Chondrocyte (in vitro differentiated cells): ENCODE measurements around the gene LILRA5. TPM values are rescaled to one million over a fixed set of nuclear protein-coding genes. Genes with fewer than 3 reads are reported as not detected.

Experiments
- DNase-seq: peaks from one replicate; pipeline ENCODE4 v3.0.0; 2021; ENCODE audit warnings: mixed read lengths, low spot score
- H3K27ac Mint-ChIP-seq: one replicate; pipeline ENCODE4 v1.8.0; 2021; ENCODE audit warnings: mild to moderate bottlenecking, moderate library complexity, mixed read lengths; ENCODE audit not compliant: unreplicated experiment
- H3K27me3 Mint-ChIP-seq: 2 replicates; pipeline ENCODE4 v1.8.0; 2021; ENCODE audit warnings: low read depth, mixed read lengths
- H3K36me3 Mint-ChIP-seq: 2 replicates; pipeline ENCODE4 v1.8.0; 2021; ENCODE audit warnings: low read depth, mixed read lengths
- H3K4me1 Mint-ChIP-seq: 2 replicates; pipeline ENCODE4 v1.8.0; 2021; ENCODE audit warnings: low read depth, mild to moderate bottlenecking, mixed read lengths
- H3K4me3 Mint-ChIP-seq: one replicate; pipeline ENCODE4 v1.8.0; 2021; ENCODE audit warnings: mild to moderate bottlenecking, moderate library complexity, mixed read lengths; ENCODE audit not compliant: unreplicated experiment
- H3K9me3 Mint-ChIP-seq: 2 replicates; pipeline ENCODE4 v1.8.0; 2021; ENCODE audit warnings: low read depth, mixed read lengths
- CTCF ChIP-seq: fragments of 200-600 bp; sonication (generic); IDR thresholded peaks from 2 replicates; pipeline ENCODE4 v1.5.0; 2021; ENCODE audit warnings: antibody characterized with exemption, mild to moderate bottlenecking, moderate library complexity
- total RNA-seq: library from RNA; stranded (reverse); gene quantifications from 3 replicates; pipeline ENCODE4 v1.2.1, GENCODE V29; 2021

Gene LILRA5
- total RNA-seq, 1 donor from 2014 or later, result not detected

GRCh38 chr19:54319049-54319448, 6.1 kb upstream of the LILRA5 start:
- Mint-ChIP-seq H3K27ac (no peak overlapping the region), H3K36me3 (no peaks in the 10 kb centered on the region), H3K27me3 (peaks cover 20% of the 10 kb centered on the region), H3K4me1 (no peaks in the 10 kb centered on the region), H3K9me3 (peaks cover 11% of the 10 kb centered on the region), H3K4me3 (no peak overlapping the region)
- no peak for TF ChIP-seq CTCF
- no peak for DNase-seq

GRCh38 chr19:54317965-54318240, 4.9 kb upstream of the LILRA5 start:
- Mint-ChIP-seq H3K9me3 (peaks cover 11% of the 10 kb centered on the region), H3K27me3 (peaks cover 22% of the 10 kb centered on the region), H3K27ac (no peak overlapping the region), H3K4me3 (no peak overlapping the region), H3K36me3 (no peaks in the 10 kb centered on the region), H3K4me1 (no peaks in the 10 kb centered on the region)
- peak; percentile 72 for DNase-seq
- TF ChIP-seq CTCF, result no peak

- TF ChIP-seq CTCF, result no peak
- Mint-ChIP-seq H3K4me3 (no peak overlapping the region), H3K27ac (no peak overlapping the region), H3K9me3 (peaks cover 10% of the 10 kb centered on the region), H3K36me3 (no peaks in the 10 kb centered on the region), H3K27me3 (peaks cover 22% of the 10 kb centered on the region), H3K4me1 (no peaks in the 10 kb centered on the region)
- DNase-seq, result peak; percentile 50
Measured at GRCh38 chr19:54317108-54317964, 4.4 kb upstream of the LILRA5 start.

- Mint-ChIP-seq H3K9me3 (peaks cover 4% of the 10 kb centered on the region), H3K4me1 (no peaks in the 10 kb centered on the region), H3K27ac (no peak overlapping the region), H3K36me3 (no peaks in the 10 kb centered on the region), H3K4me3 (no peak overlapping the region), H3K27me3 (peaks cover 22% of the 10 kb centered on the region)
- TF ChIP-seq CTCF, result no peak
- DNase-seq, result peak; percentile 32
Measured at GRCh38 chr19:54316746-54317107, 3.8 kb upstream of the LILRA5 start.

GRCh38 chr19:54315956-54316355, 3.0 kb upstream of the LILRA5 start:
- DNase-seq, result peak; percentile 52
- Mint-ChIP-seq H3K4me3 (no peak overlapping the region), H3K27ac (no peak overlapping the region), H3K9me3 (no peaks in the 10 kb centered on the region), H3K27me3 (peaks cover 21% of the 10 kb centered on the region), H3K4me1 (no peaks in the 10 kb centered on the region), H3K36me3 (no peaks in the 10 kb centered on the region)
- TF ChIP-seq CTCF, result no peak
